Measurements from ENCODE around the gene OR2AT4.
"Not testable (repeated sequence)": the region's sequence is repeated elsewhere in the genome, so short reads cannot be mapped to it uniquely, and the experiment has no call there.

OR2AT4 gene

DNA sequence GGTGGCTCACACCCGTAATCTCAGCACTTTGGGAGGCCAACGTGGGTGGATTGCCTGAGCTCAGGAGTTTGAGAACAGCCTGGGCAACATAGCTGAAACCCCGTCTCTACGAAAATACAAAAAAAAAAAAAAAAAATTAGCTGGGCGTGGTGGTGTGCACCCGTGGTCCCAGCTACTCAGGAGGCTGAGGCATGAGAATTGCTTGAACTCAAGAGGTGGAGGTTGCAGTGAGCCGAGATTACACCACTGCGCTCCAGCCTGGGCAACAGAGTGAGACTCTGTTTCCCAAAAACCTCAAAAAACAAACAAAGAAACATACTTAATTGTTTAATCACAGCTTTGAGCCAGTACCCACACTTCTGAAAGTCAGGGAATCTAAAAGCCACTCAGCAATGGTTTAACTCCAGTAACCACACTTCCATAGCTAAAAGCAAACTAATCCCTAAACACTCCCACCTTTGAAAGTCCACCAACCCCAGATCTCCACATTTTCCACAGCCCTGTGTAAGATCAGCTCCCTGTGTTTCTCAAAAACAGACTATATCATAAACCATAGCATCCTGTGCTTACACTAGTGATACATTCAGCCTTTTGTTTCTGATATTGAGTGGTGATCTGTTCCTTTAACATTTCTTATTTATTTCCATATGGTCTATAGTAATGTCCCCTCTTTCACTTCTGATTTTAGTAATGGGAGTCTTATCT lies 4.9 kb upstream of the OR2AT4 start:
- no peak for FAIRE-seq

DNA sequence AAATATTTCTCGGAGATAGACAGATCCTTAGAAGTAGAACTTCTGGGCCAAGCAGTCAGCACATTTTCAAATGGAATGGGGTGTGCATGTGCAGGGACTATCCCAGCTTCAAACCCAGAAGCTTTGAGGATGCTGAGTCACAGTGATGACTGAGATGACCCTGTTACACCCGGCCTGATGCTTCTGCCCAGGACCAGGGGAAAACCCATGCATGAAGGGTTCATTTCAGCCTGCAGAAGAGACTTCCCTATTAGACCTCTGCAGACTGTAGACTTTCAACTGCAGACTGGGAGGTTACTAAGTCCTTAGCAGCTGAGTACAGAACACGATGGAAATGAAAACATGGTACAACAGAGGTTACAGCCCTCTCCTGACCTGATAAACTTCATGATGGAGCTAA lies 3.6 kb upstream of the OR2AT4 start:
- no peak for FAIRE-seq

DNA sequence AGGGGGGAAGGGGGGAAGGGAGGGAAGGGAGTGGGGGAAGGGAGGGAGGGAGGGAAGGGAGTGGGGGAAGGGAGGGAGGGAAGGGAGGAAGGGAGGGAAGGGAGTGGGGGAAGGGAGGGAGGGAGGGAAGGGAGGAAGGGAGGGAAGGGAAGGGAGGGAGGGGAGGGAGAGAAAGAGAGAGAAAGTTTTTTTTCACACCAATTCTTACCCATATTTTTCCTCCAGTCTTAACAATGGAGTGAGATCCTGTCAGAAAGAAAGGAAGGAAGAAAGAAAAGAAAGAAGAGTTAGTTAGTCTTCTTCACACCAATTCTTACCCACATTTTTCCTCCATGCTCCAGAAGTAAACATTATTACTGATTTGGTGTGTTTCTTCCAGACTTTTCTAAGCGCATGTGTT lies 3.0 kb upstream of the OR2AT4 start:
- no peak for FAIRE-seq

DNA sequence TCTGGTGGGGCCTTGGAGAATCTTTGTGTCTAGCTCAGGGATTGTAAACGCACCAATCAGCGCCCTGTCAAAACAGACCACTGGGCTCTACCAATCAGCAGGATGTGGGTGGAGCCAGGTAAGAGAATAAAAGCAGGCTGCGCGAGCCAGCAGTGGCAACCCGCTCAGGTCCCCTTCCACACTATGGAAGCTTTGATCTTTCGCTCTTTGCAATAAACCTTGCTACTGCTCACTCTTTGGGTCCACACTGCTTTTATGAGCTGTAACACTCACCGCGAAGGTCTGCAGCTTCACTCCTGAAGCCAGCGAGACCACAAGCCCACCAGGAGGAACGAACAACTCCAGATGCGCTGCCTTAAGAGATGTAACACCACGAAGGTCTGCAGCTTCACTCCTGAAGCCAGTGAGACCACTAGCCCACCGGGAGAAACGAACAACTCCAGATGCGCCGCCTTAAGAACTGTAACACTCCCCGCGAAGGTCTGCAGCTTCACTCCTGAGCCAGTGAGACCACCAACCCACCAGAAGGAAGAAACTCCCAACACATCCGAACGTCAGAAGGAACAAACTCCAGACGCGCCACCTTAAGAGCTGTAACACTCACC lies 2.3 kb upstream of the OR2AT4 start:
- not testable (repeated sequence) for FAIRE-seq

DNA sequence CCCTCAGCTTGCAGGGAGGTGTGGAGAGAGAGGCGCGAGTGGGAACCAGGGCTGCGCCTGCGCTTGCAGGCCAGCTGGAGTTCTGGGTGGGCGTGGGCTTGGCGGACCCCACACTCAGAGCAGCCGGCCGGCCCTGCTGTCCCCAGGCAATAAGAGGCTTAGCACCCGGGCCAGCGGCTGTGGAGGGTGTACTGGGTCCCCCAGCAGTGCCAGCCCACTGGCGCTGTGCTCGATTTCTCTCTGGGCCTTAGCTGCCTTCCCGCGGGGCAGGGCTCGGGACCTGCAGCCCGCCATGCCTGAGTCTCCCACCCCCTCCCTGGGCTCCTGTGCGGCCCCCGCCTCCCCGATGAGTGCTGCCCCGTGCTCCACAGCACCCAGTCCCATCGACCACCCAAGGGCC lies 1.5 kb upstream of the OR2AT4 start:
- not testable (repeated sequence) for FAIRE-seq

DNA sequence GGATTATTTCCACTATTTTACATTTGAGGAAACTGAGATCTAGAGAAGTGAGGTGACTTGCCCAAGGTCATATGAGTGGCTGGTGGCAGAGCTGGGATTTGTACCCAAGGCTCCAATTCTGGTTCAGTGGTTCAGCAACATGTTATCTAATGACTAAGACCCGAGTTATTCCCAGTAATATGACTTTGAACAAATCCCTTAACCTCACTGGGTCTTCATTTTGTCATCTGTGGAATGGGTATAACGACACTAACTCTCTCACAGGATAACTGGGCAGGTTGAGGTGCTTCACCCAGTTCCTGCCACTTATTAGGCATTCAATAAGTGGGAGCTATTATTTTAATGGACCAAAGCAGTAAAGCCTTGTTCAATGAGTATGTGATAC lies 489 bp upstream of the OR2AT4 start:
- FAIRE-seq: no peak

DNA sequence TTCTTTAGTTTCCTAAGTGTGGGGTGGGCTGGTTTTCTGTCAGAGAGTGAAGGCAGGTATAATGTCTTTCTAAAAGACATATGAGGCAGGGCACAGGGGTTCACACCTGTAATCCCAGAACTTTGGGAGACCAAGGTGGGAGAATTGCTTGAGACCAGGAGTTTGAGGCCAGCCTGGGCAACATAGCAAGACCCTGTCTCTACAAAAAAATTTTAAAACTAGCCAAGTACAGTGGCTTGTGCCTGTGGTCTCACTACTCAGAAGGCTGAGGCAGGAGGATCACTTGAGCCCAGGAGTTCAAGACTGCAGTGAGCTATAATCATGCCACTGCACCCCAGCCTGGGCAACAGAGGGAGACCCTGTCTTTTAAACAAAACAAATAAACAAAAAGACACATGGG lies 2.3 kb downstream of the OR2AT4 start:
- FAIRE-seq: not testable (repeated sequence)

DNA sequence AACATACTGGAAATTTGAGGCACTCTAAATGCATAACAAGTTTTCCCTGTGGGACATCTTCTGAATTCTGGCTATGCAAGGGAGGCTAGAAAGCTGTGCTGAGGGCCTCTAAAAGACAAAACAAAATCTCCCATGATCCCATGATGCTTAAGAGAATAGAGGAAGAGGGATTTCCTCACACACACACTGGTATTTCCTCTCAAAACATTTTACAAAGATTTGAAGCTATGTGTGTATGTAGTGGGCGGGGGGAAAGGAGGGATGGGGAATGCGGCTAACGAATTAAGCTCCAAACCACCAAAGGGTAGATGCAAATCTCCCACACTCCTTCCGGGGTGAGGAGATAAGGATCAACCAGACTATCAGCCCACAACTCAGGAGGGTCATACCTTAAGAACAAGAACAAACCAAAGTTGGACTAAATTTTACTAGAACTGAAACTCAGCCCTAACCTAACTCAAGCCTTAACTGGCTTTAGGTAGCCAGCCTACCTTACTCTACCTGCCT lies 6.0 kb downstream of the OR2AT4 start:
- FAIRE-seq: no peak

DNA sequence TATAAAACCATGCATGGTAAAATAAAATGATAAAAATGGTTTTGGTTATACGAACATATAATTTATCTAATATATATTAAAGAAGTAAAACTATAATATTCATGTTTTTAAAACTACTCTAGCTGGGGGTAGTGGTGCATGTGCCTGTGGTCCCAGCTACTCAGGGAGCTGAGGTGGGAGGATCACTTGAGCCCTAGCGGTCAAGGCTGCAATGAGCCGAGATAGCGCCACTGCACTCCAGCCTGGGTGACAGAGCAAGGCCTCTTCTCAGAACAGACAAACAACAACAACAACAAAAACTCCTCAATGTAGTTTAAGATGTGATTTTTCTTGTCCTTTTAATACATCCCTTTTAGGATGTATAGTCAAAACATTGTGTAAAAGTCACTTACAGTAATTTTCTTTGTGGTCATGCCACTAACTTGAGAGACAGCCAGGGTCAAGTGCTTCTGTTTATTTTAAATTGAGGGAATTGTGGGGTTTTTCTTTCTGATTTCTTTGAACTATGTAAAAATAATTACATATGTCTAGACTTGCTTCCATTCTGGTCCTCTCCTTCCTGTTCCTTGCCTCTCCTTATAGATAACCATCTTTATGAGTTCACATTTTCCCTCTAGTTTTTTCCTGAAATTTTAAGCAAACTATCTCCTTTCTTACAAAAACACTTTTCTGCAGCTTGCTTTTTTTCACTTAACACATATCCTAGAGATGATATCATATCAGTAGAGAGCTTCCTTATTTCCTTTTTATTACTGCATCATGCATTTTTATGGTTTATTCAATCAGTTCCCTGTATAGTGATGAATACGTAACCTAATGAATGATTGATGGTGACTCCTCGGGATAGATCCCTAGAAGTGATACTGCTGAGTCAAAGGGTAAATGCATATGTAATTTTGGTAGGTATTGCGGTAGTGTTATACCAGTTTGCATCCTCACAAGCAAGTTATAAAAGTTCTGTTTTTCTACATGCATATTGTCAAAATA lies 9.1 kb downstream of the OR2AT4 start:
- no peak for FAIRE-seq

DNA sequence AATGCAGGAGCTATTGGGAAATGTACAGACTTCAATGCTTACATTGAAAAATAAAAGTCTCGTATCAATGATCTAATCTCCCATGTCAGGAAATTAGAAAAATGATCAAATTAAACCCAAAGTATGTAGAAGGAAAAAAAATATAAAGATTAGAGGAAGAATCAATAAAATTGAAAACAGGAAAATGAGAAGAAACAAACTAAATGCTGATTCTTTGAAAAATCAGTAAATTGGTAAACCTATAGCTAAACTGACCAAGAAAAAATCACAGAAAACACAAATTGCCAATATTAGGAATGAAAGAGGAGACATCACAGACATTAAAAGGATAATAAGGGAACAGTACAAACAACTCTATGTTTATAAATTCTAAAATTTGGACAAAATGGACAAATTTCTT lies 11.8 kb downstream of the OR2AT4 start:
- FAIRE-seq: no peak

DNA sequence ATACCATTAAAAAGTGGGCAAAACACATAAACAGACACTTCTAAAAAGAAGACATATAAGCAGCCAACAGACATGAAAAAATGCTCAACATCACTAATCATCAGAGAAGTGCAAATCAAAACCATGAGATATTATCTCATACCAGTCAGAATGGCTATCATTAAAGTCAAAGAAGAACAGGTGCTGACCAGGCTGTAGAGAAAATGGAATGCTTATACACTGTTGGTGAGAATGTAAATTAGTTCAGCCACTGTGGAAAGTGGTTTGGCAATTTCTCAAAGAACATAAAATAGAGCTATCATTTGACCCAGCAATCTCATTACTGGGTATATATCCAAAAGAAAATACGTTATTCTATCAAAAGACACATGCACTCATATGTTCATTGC lies 13.5 kb downstream of the OR2AT4 start:
- FAIRE-seq: no peak

DNA sequence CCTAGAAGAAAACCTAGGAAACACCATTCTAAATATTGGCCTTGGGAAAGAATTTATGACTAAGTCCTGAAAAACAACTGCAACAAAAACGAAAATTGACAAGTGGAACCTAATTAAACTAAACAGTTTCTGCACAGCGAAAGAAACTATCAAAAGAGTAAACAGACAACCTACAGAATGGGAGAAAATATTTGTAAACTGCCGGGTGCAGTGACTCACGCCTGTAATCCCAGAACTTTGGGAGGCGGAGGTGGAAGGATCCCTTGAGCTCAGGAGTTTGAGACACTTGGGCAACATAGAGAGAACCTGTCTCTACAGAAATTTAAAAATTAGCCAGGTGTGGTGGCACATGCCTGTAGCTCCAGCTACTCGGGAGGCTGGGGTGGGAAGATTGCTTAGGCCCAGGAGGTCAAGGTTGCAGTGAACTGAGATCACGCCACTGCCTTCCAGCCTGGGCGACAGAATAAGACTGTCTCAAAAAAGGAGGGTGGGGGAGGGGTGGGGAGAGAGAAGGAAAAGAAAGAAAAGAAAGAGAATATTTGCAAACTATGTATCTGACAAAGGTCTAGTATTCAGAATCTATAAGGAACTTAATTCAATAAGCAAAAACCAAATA lies 14.0 kb downstream of the OR2AT4 start:
- no peak for FAIRE-seq

DNA sequence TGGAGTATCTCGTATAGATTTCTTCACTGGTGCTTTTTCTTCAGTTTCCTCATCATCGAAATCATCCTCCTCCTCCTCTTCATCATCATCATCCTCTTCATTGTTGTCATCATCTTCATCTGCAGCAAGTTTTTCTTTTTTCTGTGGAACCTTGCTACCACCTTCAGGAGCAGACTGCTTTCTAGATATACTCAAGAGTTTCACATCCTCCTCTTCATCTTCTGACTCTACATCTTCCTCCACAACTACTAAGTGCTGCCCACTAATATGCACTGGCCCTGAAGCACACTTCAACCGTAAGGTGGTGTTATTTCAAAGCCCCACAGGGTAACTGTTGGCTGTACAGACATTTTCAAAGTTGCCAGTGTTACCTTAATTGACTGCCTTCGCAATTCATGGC lies 17.1 kb downstream of the OR2AT4 start:
- FAIRE-seq: no peak

DNA sequence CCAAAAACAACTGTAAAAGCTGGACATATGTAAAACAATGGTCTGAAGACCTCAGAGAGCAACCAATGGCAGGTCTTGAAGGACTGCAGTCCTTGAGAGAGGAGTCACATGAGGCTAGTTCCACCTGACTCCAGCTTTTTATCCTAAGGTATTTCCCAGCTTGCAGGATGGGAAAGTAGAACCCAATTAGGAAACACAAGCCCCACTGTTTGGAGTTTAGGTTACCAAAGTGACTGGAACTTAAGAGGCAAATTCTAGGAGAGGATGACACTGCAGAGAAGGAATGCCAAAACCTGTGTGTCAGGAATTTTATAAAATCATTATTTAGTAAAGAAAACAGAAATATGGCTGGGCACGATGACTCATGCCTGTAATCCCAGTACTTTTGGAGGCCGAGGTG lies 18.4 kb downstream of the OR2AT4 start:
- FAIRE-seq: no peak

DNA sequence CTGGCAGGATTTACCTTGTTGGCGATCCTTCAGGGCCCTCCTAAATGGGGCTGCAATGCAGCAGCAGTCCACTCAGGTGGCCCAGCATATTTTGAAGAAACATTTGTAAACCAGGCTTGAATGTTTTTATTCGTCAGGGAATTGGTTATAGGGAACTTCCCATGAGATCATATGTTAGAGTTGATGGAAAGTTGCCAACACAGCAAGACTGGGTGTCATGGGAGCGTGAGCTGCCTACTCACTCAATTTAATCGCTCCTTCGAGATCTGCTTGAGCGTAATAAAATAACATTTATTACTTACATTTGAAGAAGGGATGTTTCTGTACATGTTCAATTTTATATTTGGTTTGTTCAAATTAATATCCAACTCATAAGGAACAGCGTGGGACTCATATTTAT lies 19.4 kb downstream of the OR2AT4 start:
- no peak for FAIRE-seq

DNA sequence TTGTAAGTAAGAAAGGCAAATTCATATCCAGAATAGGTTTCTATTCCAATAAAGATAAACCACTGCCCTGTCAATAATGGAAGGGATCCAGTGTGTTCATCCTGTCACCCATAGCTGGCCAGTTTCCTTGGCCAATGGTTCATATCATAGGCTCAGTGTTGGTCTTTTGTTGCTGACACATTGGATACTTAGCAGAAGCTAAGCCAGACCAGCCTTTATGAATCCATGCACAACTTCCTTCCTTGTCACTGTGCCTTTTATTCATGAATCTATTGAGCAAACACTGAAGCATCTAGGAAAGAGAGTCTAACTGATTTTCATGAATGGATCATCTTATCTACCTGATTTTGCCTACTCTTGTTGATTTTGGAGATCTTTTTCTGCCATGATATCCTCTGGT lies 20.0 kb downstream of the OR2AT4 start:
- no peak for FAIRE-seq

DNA sequence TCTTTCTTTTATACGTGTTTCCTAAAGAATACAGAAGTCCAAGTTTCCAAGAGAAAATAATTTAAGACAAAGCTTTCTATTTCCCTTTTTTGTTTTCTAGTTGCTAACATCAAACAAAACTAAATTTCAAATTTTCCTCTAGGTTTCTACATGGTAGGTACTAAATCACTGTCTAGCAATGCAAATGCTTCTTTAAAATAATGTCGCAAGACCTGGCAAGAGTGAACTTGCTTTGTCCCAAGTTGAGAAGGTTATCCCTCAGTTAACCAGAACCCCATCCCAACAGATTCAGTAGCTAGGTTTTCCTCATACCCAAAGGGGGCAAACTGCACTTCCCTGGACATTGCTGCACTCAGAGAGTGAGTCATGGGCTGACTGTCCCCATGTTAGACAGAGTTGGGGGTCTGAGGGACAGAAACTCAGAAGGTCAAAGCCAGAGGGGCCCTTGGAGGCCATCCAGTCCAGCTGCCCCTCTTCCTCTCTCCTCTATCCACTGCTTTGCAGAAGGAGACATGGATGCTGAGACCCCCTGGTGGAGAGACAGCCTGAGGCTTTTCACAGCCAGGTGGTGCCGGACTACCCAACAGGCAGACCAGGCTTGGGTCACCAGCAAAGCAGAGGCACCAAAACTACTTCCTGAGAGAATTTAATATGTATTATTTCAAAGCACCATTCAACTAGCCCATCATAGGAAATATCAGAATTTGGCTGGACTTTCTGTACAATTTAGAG lies 23.1 kb downstream of the OR2AT4 start:
- FAIRE-seq: no peak

DNA sequence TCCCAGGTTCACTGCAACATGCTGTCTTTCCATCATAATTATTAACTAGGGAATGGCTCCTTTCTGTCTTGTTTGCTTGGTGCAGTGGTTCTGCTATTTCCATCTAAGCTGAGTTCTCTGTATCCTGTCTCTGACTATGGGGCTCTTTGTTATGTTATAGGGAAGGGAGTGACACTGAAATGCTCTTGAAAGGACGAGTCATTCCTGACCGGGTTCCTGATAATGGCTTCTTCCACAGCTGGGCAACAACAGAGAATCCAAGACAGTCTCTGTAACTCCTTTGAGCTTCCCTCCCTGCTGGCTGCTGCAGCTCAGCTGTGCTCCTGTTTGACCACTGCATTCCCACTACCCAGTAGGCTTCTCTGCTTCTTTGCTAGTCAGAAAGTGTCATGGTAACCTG lies 24.1 kb downstream of the OR2AT4 start:
- FAIRE-seq: no peak

DNA sequence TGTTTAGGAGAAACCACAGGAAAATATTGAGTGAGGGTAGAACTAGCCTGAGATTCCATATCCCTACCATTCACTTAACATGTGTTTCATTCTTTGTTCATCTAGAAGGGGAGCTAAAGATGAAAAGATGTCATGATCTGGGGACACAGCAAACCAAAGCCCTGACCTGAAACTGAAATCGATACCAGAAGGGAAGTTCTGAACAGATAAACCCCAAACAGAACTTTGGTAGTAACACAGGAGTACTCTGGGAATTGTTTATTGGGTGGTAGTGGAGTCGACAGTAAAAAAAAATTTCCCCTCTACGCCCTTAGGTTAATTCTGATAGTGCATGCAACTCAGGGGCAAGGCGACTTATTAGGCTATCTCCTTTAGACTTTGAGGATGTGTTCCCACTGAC lies 27.2 kb downstream of the OR2AT4 start:
- no peak for FAIRE-seq

DNA sequence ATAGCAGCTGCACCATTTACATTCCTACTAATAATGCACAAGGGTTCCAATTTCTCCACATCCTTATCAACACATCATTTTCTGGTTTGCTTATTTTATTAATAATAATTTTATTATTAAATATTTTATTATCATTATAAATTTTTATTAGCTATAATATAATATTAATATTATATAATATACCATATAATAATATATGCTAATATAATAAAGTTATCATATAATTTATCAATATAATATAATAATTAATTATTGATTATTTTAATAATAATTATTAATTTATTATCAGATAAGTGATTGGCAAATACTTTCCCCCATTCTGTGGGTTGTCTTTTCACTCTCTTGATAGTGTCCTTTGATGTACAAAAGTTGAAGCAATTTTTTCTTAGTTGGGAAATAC lies 27.7 kb downstream of the OR2AT4 start:
- FAIRE-seq: peak; percentile 61

DNA sequence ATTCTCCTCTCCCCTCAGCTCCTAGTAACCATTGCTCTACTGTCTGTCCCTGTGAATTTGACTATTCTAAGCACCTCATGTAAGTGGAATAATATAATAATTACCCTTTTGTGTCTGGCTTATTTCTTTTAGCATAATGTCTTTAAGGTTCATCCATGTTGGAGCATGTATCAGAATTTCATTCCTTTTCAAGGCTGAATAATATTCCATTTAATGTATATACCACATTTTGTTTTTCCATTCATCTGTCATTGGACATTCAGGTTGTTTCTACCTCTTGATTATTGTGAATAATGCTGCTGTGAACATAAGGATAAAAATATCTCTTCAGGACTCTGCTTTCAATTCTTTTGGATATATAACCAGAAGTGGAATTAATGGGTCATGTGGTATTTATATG lies 28.1 kb downstream of the OR2AT4 start:
- no peak for FAIRE-seq

DNA sequence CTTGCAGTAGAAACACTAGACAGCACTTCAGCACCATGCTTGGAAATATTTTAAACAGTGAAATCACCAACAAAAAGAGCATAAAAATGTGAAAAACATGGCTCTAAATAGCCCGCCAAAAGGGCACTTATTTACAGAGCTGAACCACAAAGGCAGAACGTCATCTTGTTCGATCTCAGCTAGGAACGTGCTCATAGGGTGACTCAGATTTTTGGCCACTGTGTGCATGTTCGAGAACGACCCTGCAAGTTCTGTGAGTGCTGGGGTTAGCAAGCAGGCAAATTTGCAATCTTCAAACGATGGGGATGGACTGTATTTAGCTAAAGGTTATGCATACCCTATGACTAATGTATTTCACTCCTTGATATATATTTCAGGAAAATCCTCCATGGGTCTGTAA lies 30.6 kb downstream of the OR2AT4 start:
- FAIRE-seq: no peak
